ENCODE data around the gene PRR36. TPM values are rescaled to one million over a fixed set of nuclear protein-coding genes. Genes with fewer than 3 reads are reported as not detected.

Gene PRR36
- total and polyA plus RNA-seq, 8 donors: 1.2 to 13.4 (median 9.9) TPM

DNA sequence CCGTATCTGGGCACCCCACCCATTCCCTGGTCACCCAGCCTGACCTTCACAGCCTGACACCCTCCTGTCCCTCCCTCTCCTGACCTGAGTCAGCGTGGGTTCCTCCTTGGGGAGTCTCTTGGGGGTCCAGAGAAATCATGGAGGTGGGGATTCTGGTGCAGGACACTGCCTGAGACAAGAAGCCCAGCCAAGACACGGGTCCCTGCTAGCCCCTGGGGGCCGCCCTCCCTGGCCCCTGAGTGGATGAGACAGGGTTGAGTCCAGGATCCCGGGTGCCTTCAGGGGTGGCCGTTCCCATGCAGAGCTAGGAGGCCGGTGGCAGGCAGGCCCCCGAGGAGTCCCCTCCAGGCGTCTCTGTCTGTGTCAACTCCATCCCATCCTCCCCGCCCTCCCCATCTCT lies 31.1 kb upstream of the PRR36 start:
- Histone ChIP-seq H3K9me3 (no peaks in the 10 kb centered on the region), H3K27ac (no peak overlapping the region), H3K4me1 (peaks cover 17 to 53% of the 10 kb centered on the region in 2 donors), H3K4me3 (peak overlapping the region in 1 of 2 donors; percentile 87), H3K27me3 (no peaks in the 10 kb centered on the region), H3K36me3 (peaks cover 0 to 34% of the 10 kb centered on the region in 2 donors)
- intact Hi-C loops (cut with DNase I): no loop called here
- no peak for ATAC-seq
- DNase-seq: peak in 1 of 4 donors; percentile 77
- TF ChIP-seq, protein P1, sequence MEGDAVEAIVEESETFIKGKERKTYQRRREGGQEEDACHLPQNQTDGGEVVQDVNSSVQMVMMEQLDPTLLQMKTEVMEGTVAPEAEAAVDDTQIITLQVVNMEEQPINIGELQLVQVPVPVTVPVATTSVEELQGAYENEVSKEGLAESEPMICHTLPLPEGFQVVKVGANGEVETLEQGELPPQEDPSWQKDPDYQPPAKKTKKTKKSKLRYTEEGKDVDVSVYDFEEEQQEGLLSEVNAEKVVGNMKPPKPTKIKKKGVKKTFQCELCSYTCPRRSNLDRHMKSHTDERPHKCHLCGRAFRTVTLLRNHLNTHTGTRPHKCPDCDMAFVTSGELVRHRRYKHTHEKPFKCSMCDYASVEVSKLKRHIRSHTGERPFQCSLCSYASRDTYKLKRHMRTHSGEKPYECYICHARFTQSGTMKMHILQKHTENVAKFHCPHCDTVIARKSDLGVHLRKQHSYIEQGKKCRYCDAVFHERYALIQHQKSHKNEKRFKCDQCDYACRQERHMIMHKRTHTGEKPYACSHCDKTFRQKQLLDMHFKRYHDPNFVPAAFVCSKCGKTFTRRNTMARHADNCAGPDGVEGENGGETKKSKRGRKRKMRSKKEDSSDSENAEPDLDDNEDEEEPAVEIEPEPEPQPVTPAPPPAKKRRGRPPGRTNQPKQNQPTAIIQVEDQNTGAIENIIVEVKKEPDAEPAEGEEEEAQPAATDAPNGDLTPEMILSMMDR (IDR thresholded peaks at IDR 0.05): no peak

DNA sequence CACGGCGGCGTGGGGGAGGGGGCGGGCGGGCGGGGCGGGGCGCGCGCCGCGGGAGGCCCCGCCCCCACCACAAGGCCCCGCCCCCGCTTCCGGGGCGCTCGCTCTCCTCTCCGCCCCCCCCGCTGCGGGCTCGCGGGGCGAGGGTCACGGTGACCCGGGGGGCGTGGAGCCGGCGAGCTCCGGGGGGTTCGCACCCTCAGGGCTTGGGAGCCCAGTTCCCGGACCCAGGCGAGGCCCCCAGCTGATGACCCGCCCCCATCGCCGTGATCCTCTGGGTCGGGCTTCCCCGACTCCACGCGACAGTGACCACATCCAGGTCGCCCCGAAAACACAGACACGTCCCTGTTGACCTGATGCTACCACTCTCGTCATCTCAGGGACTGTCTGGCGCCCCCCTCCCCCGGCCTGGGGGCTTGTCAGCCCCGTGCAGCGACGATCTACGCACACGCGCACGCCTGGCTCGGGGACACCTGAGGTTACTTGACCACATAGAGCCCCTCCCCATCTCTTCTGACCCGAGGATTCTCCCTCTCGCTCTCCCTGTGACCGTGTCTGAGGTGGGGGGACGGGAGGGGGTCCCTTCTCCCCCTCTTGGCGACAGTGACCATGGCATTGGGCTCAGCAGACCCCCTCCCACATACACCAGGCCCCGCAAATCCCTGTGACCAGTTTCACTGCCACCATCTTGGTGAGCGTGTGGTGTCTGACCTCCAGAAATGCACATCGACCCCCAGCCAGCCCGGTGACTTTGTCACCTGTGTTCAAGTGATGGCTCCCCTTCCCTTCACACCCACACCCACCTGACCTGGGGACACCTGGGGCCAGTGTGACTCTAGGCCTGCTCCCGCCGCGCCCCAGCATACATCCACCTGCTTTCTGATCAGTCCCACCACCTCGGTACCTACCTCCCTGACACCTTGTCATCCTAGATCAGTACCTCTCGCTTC lies 30.2 kb upstream of the PRR36 start:
- H3K27ac ChIP-seq: peak overlapping the region; percentile 83 to 88
- peaks cover 17 to 53% of the 10 kb centered on the region in 2 donors for H3K4me1 ChIP-seq
- DNase-seq (peak in 2 of 4 donors; percentile 67 to 90), ATAC-seq (peak; percentile 53)
- TF ChIP-seq, protein P1 (IDR thresholded peaks at IDR 0.05): no peak
- peaks cover 0 to 25% of the 10 kb centered on the region in 2 donors for H3K36me3 ChIP-seq
- H3K4me3 ChIP-seq: peak overlapping the region; percentile 74 to 87
- no peaks in the 10 kb centered on the region for H3K9me3 ChIP-seq
- peaks cover 0 to 5% of the 10 kb centered on the region in 2 donors for H3K27me3 ChIP-seq
- intact Hi-C loops (cut with DNase I): no loop called here

DNA sequence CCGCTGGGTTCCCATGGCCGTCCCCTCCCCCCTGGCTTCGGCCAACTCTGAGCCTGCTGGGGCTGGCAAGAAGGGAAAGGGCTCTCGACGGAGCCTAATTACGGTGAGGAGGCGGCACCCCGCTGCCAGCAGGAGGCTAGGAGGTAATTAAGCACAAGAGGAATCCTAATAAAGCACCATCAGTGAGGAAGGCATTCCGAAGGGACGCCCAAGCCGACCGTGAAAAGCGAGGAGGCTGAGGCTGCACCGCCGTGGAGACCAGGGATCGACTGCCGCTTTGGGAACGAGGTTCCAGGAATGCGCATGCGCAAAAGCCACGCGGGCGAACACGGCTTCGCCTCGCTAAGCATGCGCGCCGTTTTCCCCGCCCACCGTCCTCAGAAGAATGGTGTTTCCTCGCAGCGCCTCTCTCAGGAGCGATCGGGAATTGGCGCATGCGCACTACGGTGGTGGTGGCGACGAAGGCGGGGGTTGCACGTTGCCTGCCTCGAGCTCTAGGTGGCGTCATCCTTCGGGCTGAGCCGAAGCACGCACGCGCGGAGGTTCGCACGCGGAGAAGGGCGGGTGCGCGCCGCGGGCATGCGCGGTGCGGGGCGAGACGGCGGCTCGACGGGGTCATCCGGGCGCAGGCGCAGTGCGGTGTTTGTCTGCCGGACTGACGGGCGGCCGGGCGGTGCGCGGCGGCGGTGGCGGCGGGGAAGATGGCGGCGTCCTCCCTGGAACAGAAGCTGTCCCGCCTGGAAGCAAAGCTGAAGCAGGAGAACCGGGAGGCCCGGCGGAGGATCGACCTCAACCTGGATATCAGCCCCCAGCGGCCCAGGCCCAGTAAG lies 29.3 kb upstream of the PRR36 start, which contains the start of gene MAP2K7:
Gene MAP2K7, plus strand, starts transcription at position 634 of the 830 bp plus-strand sequence. Its CDS starts 68 bp downstream, at position 702.
- H3K4me1 ChIP-seq: peaks cover 17 to 53% of the 10 kb centered on the region in 2 donors
- TF ChIP-seq, protein P1 (IDR thresholded peaks at IDR 0.05): peak; percentile 37 to 38
- H3K27me3 ChIP-seq: peaks cover 0 to 5% of the 10 kb centered on the region in 2 donors
- DNase-seq (peak; percentile 100), ATAC-seq (peak; percentile 89)
- H3K27ac ChIP-seq: peak within 1 kb of the TSS; percentile 85 to 88
- peak within 1 kb of the TSS; percentile 74 to 87 for H3K4me3 ChIP-seq
- no peaks in the 10 kb centered on the region for H3K9me3 ChIP-seq
- peaks cover 0 to 17% of the 10 kb centered on the region in 2 donors for H3K36me3 ChIP-seq
- intact Hi-C loops (cut with DNase I): no loop called here

DNA sequence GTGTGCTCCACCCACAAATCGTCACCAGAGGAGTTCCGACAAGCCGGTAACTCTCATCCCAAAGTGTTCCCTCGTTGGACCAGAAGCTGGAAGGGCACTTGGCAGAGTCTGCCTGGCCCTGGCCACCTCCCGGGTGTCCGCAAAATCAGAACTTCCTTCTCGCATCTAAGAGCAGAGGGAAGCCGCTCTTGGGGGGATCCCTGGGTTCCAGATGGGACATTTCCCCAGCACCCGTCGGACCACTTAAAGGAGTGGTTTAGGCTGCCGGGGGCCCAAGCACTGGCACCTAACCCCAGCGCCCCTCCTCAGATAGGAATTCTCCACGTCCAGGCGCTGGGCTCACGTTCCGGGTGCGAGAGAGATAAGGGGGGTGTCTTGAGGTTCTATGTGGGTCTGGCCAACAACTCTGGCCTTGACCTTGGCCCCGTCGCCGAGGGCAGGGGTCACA lies 28.6 kb upstream of the PRR36 start:
- intact Hi-C loops (cut with DNase I): no loop called here

More for the DNA sequence above, 28.6 kb upstream of the PRR36 start:
- TF ChIP-seq, protein P1 (IDR thresholded peaks at IDR 0.05): no peak
- peak overlapping the region; percentile 85 to 88 for H3K27ac ChIP-seq
- H3K36me3 ChIP-seq: peaks cover 0 to 17% of the 10 kb centered on the region in 2 donors
- peak overlapping the region; percentile 50 to 87 for H3K4me3 ChIP-seq
- DNase-seq (no peak), ATAC-seq (peak; percentile 49)
- H3K27me3 ChIP-seq: peaks cover 0 to 5% of the 10 kb centered on the region in 2 donors
- peaks cover 17 to 50% of the 10 kb centered on the region in 2 donors for H3K4me1 ChIP-seq
- H3K9me3 ChIP-seq: no peaks in the 10 kb centered on the region
